IPS-18c (cell line): Measurements from ENCODE around the gene AUTS2.
"Not testable (repeated sequence)": the region's sequence is repeated elsewhere in the genome, so short reads cannot be mapped to it uniquely, and the experiment has no call there.

Source experiments
- H3K4me3 ChIP-seq: 2 replicates; pipeline ENCODE4 v1.7.0; 2013; ENCODE audit warnings: low read depth, mild to moderate bottlenecking, low read length, moderate library complexity; ENCODE audit not compliant: insufficient read depth
- H3K9me3 ChIP-seq: one replicate; pipeline ENCODE4 v1.6.1; 2013; ENCODE audit warnings: mild to moderate bottlenecking, low read length, moderate library complexity; ENCODE audit not compliant: control insufficient read depth, insufficient read depth

Gene AUTS2

DNA sequence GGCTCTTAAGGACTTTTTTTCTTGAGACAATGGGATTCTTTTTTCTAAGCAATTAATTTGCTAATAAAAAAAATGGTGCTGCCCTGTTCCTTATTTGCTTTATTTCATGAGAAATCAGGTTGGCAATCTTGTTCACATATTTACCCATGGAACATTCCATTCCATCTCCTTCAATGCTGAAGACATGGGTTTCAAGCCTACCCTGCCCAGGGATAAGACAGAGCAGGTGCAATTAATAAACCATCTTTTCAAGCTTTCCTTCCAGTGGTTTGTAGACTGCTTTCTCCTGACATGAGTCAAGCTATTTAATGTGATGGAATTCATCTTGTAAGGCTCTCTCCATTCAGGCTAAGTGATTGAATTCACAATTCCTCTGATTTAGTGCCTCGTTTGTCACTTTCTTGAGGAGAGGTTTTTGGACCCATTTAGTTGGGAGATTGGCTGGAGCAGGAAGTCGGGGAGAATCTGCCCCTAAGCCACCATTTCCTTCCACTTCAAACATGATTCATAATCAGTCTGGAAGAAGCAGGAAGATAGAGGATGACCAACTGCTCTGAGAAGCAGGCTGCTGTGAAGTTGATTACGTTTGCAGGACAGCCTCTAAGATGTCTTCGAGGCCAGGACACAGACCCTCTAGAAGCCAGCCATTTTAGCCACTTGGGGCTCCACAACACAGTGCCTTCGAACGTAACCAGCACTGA lies 981.3 kb downstream of the AUTS2 start:
- H3K4me3 ChIP-seq = no peak overlapping the region
- no peaks in the 10 kb centered on the region for H3K9me3 ChIP-seq

DNA sequence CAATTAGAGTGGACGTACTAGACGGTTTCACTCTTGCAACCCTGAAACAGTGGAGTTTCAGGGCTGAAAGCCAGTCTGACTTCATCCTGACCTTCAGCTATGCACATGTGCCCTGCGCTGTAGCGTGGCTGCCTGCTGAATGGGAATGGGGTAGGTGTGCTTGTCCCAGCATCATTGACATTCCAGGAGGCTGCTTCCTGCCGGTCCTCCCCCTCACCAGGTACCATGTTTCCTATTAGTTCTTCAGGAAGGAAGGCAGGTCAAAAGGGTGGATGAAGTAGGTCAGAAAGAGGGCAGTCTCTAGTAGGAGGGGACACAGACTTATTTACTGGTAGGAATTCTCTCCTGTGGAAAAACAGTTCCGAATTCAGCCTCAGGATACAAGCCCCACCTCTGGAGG lies 981.9 kb downstream of the AUTS2 start:
- Histone ChIP-seq H3K4me3 (no peak overlapping the region), H3K9me3 (no peaks in the 10 kb centered on the region)

DNA sequence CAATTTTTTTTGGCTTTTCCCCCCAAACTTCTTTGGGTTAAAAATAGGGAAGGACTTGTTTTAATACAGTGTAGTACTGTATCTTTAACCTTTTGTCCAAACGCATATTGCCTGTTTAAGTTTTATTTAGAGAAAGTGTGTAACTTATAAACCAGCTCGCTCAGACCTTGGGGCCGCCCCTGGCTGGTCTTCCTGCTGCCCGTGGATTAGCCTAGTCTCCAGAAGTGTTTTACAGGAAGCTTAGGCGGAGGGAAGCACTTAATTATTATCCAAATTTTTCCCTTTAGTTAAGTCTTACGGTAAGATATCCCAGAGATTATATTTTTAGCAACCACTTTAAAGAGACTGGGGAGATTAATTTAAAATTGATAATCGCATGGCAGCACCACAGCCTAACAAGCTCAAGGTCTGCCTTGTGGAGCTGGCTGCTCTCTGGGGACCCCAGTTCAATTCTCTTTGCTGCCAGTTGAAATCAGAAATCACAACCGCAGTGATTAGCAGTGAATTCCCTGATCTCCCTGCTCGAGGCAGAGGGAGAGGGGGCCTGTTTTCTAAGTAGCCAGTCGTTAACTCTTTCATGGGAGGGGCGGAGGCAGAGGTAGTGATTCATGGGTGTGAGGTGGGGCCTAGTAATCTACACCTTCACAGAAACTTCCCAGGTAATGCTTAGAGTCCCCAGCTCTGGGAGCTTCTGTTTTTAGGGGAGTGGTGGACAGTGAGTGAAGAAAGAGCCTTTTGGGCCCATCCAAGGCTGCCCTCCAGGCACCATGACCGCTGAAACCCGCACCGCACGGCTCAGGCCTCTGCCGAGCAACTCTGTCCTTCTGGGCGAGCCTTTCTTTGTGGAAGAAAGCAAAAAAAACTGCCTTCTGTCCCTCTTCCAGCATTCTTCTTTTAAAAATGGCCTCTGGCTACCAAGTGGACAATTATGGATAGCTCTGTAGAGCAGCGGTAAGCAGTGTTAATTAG lies 984.9 kb downstream of the AUTS2 start:
- no peak overlapping the region for H3K4me3 ChIP-seq
- H3K9me3 ChIP-seq = no peaks in the 10 kb centered on the region

DNA sequence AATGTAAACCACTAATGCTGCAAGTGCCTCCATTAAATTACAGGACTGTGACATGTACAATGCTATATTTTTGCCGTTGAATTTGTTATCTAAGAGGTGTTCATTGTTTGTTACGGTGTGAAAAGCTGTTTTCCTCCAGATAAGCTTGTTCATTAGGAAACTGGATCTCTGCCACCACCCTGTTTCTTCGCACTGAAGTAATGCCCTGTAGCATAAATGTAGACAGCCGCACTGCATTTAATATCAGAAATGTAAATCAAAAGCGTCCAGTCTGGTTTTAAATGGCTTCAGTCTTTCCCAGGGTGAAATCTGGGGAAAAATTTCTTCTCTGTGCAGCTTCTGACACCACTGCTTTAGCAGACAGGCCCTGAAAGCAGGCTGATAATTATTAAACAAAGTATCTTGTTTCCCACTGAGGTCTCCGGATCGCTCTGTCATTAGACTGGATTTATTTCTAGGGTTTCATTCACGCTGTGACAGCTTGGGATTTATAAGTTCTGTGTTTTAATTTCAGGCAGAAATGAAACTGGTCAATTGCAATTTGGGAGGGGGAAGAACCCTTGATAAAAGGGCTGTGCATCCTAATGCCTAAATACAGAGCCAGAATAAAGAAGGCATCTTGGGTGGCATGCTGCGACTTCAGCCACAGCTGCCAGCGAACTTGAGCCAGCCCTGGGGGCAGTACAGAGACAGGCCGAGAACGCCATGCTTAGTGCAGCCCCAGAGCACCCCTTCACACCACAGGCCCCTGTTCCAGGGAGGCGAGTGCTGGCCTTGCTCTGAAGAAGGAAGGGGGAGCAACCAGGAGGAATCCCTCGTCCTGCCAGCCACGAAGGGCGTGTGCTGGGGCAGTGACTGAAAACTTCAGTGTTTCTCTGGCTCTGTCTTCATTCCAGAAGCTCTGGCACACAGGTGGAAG lies 985.9 kb downstream of the AUTS2 start:
- H3K4me3 ChIP-seq = no peak overlapping the region
- no peaks in the 10 kb centered on the region for H3K9me3 ChIP-seq

DNA sequence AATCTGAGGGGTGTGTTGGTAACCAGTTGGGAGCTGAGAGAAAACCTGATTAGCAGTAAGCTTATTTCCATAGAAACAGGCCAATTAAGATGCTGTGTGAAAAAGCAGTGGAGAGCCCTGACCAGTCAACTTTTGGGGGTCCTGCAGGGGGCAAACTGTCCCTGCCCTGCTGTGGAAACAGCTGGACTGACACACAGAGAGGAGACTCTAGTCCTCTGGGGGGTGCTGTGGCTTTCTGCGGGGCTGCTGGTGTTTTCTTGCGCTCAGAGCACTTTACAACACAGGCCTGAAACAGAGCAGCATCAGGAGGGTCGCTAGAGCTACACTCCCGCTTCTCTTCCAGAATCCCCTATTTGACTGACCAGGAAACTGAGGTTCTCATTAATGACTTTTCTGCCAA lies 986.8 kb downstream of the AUTS2 start:
- Histone ChIP-seq H3K4me3 (no peak overlapping the region), H3K9me3 (no peaks in the 10 kb centered on the region)

DNA sequence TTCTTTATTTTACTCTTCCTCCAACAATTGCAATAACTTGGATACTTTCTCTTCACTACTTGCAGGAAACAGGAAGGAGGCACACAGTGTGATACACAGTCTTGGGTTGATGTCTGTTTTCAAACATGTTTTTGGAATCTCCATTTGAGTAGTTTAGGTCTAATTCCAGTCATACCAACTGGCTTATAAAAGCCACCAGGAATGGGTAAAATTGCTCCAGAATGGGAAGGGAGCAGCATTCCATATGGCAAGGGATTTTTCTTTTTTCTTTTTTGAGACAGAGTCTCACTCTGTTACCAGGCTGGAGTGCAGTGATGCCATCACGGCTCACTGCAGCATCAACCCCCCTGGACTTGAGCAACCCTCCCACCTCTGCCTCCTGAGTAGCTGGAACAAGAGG lies 988.5 kb downstream of the AUTS2 start:
- Histone ChIP-seq H3K9me3 (no peaks in the 10 kb centered on the region), H3K4me3 (no peak overlapping the region)

DNA sequence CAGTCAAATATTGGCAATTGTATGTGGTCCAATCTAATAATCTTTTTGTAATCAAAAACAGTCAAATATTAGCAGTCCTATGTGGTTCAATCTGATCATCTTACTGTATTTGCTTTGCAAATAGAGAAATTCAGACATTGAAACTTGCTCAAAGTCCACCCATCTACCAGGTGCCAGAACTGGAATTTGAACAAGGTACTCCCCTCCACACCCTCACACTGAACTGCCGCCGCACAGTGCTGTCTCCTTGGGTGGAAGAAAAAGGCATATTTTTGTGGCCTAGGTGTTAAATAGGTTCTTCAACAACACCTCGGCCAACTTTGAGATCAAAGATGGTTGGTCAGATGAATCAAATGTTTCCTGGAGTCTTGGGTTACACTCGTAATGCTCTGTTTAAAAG lies 989.5 kb downstream of the AUTS2 start:
- Histone ChIP-seq H3K9me3 (no peaks in the 10 kb centered on the region), H3K4me3 (no peak overlapping the region)

DNA sequence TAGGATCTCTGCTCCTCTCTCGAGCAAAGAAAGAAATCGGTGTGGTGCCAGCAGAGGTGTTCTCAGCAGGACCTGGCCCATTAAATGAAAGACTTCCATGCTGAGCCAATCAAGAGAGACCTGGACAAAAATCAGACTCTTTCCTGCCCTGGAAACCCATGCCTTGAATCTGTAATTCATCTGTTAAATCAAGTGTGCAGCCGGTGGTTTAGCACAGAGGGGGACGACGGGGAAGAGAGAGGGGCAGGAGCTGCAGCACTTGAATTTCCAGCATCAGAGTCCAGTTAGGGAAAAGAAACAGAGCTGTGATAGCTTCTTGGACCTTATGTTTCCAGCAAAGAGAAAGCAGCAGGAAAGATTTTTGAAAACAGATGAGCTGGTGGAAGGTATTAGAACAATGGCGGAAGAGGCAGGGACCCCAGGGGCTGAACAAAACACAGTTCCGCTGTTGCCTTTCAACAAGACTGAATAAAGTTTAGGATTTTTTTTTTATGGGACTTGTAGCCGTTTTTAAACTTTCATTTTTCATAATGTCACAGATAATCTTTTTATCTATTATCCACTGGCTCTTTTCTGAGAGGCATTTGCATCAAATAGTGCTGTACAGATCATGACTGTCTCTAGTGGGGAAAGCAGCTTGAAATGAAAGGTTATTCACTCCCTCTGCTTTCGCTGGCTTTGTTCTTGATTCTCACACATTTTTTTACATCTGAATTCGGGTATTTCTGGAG lies 990.1 kb downstream of the AUTS2 start:
- Histone ChIP-seq H3K4me3 (no peak overlapping the region; the same call in 1 of the 2 replicates), H3K9me3 (no peaks in the 10 kb centered on the region)

DNA sequence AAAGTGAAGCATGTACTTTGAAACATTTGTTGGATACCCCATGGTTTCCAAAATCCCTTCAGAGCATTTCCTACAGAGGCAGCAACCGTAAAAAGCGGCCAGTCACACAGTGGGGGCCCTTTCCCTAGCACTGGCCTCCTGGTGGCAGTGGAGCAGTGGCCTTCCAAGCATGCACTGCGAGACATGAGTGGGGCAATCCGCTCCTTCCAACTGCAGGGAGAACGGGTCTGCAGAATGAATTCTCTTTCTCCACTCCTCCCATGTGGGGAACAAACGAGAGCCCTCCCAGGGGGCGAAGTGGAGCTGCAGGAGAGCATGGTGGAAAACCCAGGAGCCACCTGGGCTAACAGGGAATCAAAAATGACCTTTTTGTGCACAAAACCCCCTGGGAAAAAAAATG lies 990.7 kb downstream of the AUTS2 start:
- Histone ChIP-seq H3K4me3 (no peak overlapping the region), H3K9me3 (no peaks in the 10 kb centered on the region)

DNA sequence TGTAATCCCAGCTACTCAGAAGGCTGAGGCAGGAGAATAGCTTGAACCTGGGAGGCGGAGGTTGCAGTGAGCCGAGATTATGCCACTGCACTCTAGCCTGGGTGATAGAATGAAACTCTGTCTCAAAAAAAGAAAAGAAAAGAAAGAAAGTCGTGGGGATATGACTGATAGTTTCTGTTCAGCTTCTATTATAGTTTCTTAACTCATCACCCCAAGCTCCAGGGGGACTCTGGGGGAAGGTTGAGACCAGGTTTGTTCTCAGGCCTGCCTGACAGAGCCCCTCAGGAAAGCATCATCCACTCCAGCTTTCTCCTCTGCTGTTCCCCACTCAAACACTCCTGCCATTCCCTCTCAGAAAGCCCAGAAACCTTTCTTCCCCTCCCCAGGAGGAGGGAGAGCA lies 991.3 kb downstream of the AUTS2 start:
- Histone ChIP-seq H3K9me3 (no peaks in the 10 kb centered on the region), H3K4me3 (no peak overlapping the region)

DNA sequence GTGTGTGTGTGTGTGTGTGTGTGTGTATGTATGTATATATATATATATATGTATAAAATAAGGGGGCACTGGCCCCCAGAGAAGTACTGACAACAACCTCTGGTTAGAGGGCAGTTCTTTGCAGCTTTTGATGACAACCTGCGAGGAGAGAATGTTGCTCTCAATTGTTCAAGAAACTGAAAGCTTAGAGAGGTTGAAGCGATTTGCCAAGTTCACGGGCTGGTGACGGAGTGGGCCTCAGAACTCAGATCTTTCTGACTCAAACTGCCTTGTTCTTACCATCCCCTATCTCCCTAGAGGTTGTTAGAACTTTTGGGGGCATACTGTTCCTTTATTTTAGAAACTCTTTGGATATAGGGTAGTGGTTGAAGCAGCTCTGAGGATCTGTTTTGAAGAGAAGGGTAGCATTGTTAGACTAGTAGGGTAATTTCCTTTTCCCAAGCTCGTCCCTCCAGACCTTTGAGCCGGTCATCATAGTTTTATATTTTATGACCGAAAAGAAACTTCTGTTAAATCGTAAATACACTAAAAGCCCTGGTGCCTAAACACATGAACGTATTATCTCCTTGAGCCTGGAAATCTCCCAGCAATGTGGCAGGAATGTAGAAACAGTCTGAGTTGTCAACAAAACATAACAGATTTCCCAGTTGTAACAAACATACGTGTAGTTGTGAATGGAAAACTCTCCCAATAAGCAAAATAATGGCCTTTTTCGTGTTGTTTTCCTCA lies 992.0 kb downstream of the AUTS2 start:
- no peaks in the 10 kb centered on the region for H3K9me3 ChIP-seq
- H3K4me3 ChIP-seq = no peak overlapping the region

DNA sequence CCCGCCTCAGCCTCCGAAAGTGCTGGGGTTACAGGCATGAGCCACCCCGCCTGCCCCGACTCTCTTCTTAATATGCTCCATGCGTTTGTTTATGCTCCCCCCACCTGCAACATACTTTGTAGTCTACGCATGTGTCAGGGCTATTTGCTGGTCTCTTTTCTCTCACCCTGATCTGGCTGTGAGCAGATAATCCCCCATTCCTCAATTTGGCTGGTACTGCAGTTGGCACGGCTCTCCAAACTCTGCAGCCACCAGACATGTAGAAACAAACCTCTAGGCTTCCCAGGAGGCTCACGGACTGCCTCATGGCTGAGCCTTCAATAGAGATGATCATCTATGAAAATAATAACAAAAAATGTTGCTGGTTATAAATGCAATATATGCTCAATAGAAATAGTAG lies 993.4 kb downstream of the AUTS2 start:
- Histone ChIP-seq H3K9me3 (no peaks in the 10 kb centered on the region), H3K4me3 (no peak overlapping the region)

DNA sequence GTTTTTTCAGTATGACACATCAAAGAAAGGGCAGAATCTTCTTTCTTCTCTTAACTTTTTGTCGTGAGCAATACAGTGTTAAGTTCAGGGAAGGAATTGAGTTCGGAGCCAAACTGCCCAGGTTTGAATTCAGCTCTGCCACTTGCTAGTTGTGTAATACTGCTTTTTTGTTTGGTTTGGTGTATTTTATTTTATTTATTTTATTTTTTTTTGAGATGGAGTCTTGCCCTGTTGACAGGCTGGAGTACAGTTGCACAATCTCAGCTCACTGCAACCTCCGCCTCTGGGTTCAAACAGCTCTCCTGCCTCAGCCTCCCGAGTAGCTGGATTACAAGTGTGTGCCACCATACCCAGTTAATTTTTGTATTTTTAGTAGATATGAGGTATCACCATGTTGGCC lies 993.9 kb downstream of the AUTS2 start:
- Histone ChIP-seq H3K9me3 (no peaks in the 10 kb centered on the region), H3K4me3 (no peak overlapping the region)

DNA sequence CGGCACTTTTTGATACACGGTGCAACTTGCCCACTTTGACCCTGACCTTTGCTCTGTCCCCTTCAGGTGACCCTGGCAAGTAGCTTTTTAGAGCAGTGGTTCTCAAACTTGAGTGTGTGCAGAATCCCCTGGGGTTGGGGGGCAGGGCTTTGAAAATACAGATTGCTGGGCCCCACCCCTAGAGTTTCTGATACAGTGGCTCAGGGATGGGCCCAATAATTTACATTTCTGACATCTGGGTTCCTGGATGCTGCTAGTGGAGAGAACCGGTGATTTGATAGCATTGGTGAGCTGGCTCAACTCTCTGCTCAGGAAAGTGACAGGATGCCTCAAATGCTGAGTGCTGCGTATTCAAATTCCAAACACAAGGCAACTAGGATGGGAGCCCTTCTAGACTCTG lies 995.9 kb downstream of the AUTS2 start:
- Histone ChIP-seq H3K9me3 (no peaks in the 10 kb centered on the region), H3K4me3 (no peak overlapping the region)

DNA sequence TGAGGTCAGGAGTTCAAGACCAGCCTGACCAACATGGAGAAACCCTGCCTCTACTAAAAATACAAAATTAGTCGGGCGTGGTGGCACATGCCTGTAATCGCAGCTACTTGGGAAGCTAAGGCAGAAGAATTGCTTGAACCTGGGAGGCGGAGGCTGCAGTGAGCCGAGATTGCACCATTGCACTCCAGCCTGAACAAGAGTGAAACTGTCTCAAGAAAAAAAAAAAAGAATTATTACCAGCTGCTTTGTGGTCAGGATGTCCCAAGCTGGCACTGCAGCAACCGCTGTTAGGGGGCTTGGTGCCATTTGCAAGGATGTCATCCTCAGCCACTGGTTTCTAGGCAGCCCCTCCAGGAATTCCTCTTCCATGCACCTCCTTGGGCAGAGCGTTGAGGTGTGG lies 996.6 kb downstream of the AUTS2 start:
- H3K9me3 ChIP-seq, H3K4me3 ChIP-seq: not testable (repeated sequence)

DNA sequence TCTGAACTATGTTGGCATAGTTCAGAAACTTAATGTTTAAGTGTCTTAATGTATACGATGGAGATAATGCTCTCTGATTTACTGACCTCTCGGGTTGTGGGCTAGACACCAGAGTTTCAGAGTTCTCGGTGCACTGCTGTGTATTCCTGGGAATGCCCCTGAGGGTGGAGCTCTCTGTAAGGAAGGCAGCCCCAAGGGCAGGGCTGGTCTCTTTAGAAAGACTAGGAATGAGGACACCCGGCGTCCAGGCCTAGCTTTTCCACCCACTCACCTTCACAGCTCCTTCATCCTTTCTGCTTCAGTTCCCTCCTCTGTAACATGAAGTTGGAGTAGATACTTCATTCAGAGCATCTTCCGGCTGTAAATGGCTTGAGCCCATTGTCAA lies 997.1 kb downstream of the AUTS2 start:
- no peaks in the 10 kb centered on the region for H3K9me3 ChIP-seq
- peak overlapping the region; percentile 48 for H3K4me3 ChIP-seq
